Measurements from ENCODE around the gene ANKS3. TPM values are rescaled to one million over a fixed set of nuclear protein-coding genes. Genes with fewer than 3 reads are reported as not detected.

ANKS3 gene
- total and polyA plus RNA-seq, 2 donors (not counting 1 experiment from before 2014, with no cell fraction given), result 26.5 to 31.9 TPM

DNA sequence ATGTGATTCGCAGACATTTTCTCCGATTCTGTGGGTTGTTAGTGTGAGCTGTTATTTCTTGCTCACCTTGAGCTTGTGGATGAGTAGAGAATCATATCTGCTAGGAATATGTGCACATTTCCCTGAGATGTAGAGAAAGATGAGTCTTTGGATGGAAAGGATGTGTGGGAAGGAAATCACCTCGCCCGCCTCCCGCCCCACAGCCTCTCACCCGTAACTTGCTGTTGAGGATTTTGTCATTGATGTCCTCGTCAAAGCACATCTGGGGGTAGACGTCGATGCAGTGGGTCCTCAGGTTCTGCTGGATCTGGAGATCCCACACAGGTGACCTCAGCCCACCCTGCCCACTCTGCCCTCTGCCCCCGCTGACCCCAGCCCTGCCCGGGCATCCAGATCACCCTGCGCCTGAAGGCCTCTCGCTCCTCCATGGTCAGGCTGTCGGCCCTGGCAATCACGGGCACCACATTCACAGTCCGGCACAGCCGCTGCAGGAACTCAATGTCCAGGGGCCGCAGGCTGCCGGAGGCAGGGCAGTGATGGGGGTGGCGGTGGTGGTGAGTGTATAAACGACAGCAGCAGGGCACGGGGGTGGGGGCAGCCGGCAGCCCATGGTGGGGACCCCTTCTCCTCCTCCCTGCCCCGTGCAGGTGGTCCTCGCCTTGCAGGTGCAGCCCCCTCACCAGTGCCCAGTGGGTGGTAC is 49.3 kb upstream of the ANKS3 start:
- Histone ChIP-seq H2AFZ (ENCODE audit: insufficient read depth, low read depth, low read length, poor library complexity, severe bottlenecking) (no peak overlapping the region), H3K27ac (ENCODE audit: low read length in 2 of 2) (no peak overlapping the region), H3K9ac (ENCODE audit: low read length) (no peak overlapping the region), H3K79me2 (ENCODE audit: control insufficient read depth, insufficient read depth, low read length) (no peaks in the 10 kb centered on the region), H3K36me3 (replicated peaks in 1 of 2; ENCODE audit: control extremely low read depth in 1 of 2, control insufficient read depth in 1 of 2, extremely low read depth in 1 of 2, insufficient read depth in 2 of 2, low read length in 1 of 2) (no peaks in the 10 kb centered on the region), H4K20me1 (ENCODE audit: control insufficient read depth, insufficient read depth, low read length, poor library complexity, severe bottlenecking) (no peaks in the 10 kb centered on the region), H3K9me3 (ENCODE audit: control extremely low read depth in 1 of 3, control insufficient read depth in 2 of 3, insufficient read depth in 1 of 3, low read length in 2 of 3) (no peaks in the 10 kb centered on the region), H3K4me3 (ENCODE audit: control extremely low read depth in 1 of 5, extremely low read depth in 1 of 5, insufficient read depth in 1 of 5, low read depth in 2 of 5, low read length in 4 of 5) (no peak overlapping the region), H3K4me1 (ENCODE audit: control insufficient read depth in 2 of 2, insufficient read depth in 2 of 2, low read length in 2 of 2) (no peaks in the 10 kb centered on the region), H3K4me2 (replicated peaks; ENCODE audit: low read depth, low read length, poor library complexity, severe bottlenecking) (no peak overlapping the region), H3K27me3 (replicated peaks in 1 of 4; ENCODE audit: control extremely low read depth in 1 of 4, control insufficient read depth in 3 of 4, insufficient read depth in 4 of 4, low read length in 3 of 4) (no peaks in the 10 kb centered on the region)
- intact Hi-C loops (cut with micrococcal nuclease), result no loop called here
- Mint-ChIP-seq H3K4me3 (no peak overlapping the region), H3K27ac (no peak overlapping the region), H3K27me3 (no peaks in the 10 kb centered on the region), H3K4me1 (peaks cover 1% of the 10 kb centered on the region), H3K9me3 (ENCODE audit: insufficient read depth) (no peaks in the 10 kb centered on the region)
- DNase-seq (no peak), ATAC-seq (ENCODE audit: low read depth) (no peak)
- ChIA-PET CTCF (no interaction called here), POLR2A (no interaction called here)
- TF ChIP-seq EZH2 (IDR thresholded peaks at IDR 0.05; ENCODE audit: borderline replicate concordance, insufficient read depth, low read depth, low read length, poor library complexity, severe bottlenecking), result no peak
- TF ChIP-seq, protein P1, sequence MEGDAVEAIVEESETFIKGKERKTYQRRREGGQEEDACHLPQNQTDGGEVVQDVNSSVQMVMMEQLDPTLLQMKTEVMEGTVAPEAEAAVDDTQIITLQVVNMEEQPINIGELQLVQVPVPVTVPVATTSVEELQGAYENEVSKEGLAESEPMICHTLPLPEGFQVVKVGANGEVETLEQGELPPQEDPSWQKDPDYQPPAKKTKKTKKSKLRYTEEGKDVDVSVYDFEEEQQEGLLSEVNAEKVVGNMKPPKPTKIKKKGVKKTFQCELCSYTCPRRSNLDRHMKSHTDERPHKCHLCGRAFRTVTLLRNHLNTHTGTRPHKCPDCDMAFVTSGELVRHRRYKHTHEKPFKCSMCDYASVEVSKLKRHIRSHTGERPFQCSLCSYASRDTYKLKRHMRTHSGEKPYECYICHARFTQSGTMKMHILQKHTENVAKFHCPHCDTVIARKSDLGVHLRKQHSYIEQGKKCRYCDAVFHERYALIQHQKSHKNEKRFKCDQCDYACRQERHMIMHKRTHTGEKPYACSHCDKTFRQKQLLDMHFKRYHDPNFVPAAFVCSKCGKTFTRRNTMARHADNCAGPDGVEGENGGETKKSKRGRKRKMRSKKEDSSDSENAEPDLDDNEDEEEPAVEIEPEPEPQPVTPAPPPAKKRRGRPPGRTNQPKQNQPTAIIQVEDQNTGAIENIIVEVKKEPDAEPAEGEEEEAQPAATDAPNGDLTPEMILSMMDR (IDR thresholded peaks at IDR 0.05), result no peak
- WGBS (ENCODE audit: insufficient coverage), result 96% methylated on average over 19 of the region's 25 CpGs

DNA sequence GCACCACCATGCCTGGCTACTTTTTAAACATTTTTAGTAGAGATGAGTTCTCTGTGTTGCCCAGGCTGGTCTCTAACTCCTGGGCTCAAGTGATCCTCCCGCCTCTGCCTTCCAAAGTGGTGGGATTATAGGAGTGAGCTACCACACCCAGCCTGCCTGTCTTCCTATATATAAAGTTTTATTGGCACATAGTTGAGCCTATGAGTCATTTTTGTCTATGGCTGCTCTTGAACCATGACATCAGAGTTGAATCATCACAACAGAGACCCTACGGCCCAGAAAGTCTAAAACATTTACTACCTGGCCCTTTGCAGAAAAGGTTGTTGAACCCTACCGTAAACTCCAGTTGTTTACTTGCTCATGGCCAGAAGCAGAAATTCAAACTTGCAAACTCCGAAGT is 46.2 kb upstream of the ANKS3 start:
- Mint-ChIP-seq H3K4me3 (no peak overlapping the region), H3K9me3 (ENCODE audit: insufficient read depth) (no peaks in the 10 kb centered on the region), H3K27ac (no peak overlapping the region), H3K27me3 (no peaks in the 10 kb centered on the region), H3K4me1 (peaks cover 1% of the 10 kb centered on the region)
- no peak for DNase-seq
- intact Hi-C loops (cut with micrococcal nuclease), result no loop called here
- no peak for ATAC-seq (ENCODE audit: low read depth)
- Histone ChIP-seq H3K4me1 (ENCODE audit: control insufficient read depth in 2 of 2, insufficient read depth in 2 of 2, low read length in 2 of 2) (no peaks in the 10 kb centered on the region), H3K36me3 (replicated peaks in 1 of 2; ENCODE audit: control extremely low read depth in 1 of 2, control insufficient read depth in 1 of 2, extremely low read depth in 1 of 2, insufficient read depth in 2 of 2, low read length in 1 of 2) (no peaks in the 10 kb centered on the region), H3K79me2 (ENCODE audit: control insufficient read depth, insufficient read depth, low read length) (no peaks in the 10 kb centered on the region), H2AFZ (ENCODE audit: insufficient read depth, low read depth, low read length, poor library complexity, severe bottlenecking) (no peak overlapping the region), H3K27me3 (replicated peaks in 1 of 4; ENCODE audit: control extremely low read depth in 1 of 4, control insufficient read depth in 3 of 4, insufficient read depth in 4 of 4, low read length in 3 of 4) (no peaks in the 10 kb centered on the region), H3K9ac (ENCODE audit: low read length) (no peak overlapping the region), H3K4me3 (ENCODE audit: control extremely low read depth in 1 of 5, extremely low read depth in 1 of 5, insufficient read depth in 1 of 5, low read depth in 2 of 5, low read length in 4 of 5) (no peak overlapping the region), H4K20me1 (ENCODE audit: control insufficient read depth, insufficient read depth, low read length, poor library complexity, severe bottlenecking) (no peaks in the 10 kb centered on the region), H3K27ac (ENCODE audit: low read length in 2 of 2) (no peak overlapping the region), H3K9me3 (ENCODE audit: control extremely low read depth in 1 of 3, control insufficient read depth in 2 of 3, insufficient read depth in 1 of 3, low read length in 2 of 3) (no peaks in the 10 kb centered on the region), H3K4me2 (replicated peaks; ENCODE audit: low read depth, low read length, poor library complexity, severe bottlenecking) (no peak overlapping the region)
- ChIA-PET CTCF (no interaction called here), POLR2A (no interaction called here)
- TF ChIP-seq EZH2 (IDR thresholded peaks at IDR 0.05; ENCODE audit: borderline replicate concordance, insufficient read depth, low read depth, low read length, poor library complexity, severe bottlenecking), result no peak
- TF ChIP-seq, protein P1 (IDR thresholded peaks at IDR 0.05), result no peak
- WGBS (ENCODE audit: insufficient coverage), result 95% methylated on average over 2 of the region's 4 CpGs
